HG03575 (cell line): ENCODE measurements around the gene HAUS3.
"Not testable (repeated sequence)": the region's sequence is repeated elsewhere in the genome, so short reads cannot be mapped to it uniquely, and the experiment has no call there.

Source experiments
- ATAC-seq: cut with Tn5 transposase; IDR thresholded peaks from one replicate; pipeline ENCODE4 v1.9.1; 2021; ENCODE audit not compliant: unreplicated experiment, insufficient number of reproducible peaks, low FRiP score; ENCODE audit errors: extremely low read depth

HAUS3 gene

DNA sequence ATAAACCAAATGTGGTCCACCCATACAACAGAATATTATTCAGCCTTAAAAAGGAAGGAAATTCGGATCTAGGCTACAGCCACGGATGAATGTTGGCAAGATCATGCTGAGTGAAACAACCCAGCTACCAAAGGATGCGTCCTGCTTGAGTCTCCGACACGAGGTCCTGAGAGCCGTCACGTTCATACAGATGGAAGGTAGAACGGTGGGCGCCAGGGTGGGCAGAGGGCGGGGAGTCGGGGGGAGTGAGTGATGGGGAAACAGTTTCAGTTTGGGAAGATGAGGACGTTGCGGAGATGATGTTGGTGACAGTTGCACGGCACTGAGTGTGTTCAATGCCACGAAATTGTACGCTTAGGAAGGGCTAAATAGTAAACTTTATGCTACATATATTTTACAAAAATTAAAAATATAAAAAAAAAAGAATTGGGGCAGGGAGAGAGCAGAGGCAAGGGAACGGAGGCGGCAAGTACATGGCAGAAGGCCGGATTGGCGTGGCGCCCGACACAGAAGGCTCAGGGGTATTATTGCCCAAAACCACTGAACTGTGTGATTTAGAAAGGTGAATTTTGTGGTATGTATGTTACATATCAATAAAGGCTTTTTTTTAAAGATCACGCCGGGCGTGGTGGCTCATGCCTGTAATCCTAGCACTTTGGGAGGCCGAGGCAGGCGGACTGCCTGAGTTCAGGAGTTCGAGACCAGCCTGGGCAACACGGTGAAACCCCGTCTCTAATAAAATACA, 34.8 kb upstream of the HAUS3 start:
- ATAC-seq, result no peak

DNA sequence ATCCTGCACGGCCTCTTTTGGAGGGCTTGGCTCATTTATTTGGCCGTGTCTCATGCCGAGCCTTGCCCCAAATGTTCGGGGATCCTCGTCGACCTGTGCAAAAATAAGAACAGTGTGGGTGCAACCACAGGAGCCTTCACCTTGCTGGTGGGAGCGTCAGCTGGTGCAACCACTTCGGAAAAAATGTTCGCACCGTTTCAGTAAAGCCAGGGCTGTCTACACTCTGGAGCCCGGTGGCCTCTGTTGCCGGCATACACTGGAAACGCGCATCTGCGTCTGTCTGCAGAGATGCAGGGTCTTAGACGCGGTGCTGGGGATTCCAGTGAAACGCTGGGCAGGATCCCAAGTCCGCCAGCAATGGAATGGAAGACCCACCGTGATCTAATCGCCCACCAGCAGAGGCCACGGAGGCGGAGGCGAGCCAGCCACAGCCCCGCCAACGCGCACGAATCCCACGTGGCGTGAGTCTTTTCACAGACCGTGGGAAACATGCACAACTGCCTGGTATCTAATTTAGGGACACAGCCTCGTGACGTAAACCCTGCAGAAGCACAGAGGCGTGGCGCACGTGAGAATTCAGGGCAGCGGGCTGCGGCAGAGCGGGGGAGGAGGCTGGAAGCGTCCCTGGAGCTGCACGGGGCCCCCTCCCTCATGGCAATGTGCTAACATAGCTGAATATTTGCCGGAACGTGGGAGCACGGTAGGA, 33.8 kb upstream of the HAUS3 start:
- ATAC-seq, result no peak

DNA sequence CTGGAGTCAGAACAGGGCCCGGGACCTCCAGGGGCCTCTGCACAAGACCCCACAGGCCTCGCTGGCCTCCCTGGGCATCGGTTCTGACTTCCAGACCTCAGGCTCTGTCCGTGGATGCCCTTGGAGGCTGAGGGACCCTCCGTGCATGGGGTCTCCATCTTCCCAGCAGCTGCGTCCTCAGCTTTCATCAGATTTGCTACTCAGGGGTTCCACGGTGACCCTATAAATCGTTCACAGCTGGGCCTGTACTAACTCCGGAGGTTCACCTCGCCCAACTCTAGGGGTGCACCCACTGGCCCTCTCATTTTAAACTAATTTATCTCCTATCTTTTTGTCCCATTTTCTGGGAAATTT, 33.1 kb upstream of the HAUS3 start:
- ATAC-seq, result not testable (repeated sequence)

DNA sequence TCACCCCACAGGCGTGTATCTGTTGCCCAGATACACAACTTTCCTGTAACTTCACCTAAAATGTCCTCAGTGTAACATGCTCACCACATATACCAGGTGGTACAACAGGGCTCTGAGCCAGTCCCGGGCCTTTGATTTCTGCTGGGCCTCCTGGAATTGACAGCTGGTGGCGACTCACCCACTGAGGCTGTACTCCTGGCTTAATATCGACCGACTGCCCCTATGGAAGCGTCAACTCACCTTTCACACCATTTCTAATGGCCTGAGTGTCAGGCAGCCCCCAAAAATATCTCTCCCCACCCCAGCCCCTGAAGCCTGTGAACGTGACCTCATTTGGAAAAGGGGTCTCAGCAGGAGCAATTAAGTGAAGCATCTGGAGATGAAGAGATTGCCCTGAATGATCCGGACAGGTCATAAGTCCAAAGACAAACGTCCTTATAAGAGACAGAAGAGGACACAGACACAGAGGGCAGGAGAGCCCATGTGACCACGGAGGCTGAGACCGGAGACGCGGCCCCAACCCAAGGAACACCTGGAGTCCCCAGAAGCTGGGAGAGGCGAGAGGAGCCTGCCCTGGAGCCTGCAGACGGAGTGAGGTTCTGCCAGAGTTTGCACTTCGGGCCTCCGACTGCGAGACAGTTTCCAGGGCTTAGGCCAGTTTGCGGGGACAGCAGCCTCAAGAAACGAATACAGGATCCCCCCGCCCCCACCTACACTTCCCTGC, 32.6 kb upstream of the HAUS3 start:
- ATAC-seq, result no peak

DNA sequence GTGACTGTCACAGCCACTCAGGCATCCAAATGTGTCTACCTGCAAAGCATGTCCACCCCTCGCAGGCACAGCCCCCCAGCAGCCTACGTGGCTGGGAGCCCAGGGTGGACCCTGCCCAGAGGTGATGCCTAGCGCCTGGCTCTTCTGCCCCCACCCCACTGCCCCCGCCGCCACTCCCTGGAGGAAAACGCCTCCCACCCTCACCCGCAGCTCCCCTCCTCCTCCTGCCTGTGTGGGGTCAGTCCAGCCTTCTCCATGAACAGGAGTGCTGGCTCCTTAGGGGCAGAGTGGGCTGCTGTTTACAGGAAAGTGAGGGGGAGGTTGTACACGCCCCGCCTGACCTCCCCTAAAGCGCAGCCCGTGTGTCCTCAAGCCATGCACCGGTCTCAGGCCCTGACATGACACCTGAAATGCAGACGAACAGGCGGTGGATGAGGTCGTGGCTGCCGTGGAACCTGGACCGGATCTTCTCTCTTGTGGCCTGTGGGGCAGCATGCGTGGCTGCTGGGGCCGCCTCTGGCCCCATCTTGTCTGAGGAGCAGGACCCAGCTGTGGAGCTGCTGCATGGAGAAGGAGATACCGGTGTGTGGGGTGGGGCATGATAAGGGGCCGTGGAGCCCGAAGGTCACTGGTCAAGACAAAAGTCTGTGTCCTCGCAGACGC, 31.9 kb upstream of the HAUS3 start:
- ATAC-seq, result no peak

DNA sequence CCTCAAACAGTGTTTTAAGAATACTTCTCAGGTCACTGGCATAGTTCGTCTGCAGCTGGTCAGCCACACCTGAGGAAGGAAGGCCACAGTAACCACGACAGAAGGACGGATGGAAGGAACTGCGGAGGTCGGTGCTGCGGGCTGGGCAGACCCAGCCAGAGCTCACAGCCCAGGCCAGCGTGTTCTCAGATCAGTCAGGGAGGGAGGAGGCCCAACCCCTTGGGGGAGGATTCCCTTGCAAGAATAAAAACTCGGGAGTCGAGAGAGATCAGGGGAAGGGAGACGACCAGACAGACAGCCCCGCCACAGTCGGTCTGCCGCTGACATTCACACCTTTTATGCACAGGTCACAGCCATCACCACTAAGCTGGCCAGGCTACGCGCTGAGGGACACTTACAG, 31.3 kb upstream of the HAUS3 start:
- ATAC-seq, result no peak

DNA sequence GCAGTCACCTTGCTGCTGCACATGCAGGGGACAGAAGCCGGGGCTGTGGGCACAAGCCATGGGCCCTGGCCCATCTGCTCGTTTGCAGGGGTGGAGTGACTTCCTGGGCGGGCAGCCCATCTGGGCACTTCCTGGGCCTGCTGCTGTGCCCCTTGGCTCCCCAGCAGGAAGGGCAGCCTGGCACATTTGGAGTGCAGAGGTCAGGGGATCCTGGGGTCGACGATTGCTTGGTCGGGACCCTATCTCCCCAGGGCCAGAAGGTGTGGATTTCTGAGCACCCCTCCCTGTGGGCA, 30.9 kb upstream of the HAUS3 start:
- ATAC-seq, result no peak

DNA sequence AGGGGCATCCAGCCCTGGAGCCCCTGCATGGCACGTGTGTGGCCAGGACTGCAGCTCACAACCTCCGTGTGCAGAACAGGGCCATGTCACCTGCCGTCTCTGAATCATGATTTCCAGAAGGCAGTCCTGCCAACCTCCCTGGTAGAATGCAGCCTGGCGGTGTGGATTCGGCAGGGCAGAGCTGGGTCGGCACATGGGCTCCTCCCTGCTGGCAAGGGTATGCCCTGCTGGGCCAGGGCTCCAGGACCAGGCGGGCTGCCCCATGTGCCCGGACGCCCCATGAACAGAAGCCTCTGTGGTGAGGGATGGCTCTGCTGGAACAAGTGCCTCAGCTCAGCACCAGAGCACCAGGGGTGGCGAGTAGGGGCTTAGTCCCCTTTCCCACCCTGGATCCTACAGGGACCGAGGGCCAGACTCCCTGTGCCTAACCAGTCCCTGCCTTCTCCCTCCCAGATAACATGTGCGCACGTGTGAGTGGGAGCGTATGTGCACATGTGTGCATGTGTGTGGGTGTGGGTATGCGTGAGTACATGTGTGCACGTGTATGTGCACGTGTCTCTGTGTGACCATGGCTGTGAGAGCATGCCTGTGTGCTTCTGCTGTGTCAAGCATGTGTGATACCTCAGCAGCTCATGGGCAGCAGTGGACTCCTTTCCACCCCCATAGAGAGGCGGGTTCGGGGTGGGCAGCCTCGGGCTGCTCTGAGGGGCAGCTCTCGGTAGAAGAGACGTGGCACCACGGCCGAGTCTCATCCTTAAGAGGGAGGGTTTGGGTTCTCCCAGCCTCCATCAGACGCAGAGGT, 30.3 kb upstream of the HAUS3 start:
- no peak for ATAC-seq

DNA sequence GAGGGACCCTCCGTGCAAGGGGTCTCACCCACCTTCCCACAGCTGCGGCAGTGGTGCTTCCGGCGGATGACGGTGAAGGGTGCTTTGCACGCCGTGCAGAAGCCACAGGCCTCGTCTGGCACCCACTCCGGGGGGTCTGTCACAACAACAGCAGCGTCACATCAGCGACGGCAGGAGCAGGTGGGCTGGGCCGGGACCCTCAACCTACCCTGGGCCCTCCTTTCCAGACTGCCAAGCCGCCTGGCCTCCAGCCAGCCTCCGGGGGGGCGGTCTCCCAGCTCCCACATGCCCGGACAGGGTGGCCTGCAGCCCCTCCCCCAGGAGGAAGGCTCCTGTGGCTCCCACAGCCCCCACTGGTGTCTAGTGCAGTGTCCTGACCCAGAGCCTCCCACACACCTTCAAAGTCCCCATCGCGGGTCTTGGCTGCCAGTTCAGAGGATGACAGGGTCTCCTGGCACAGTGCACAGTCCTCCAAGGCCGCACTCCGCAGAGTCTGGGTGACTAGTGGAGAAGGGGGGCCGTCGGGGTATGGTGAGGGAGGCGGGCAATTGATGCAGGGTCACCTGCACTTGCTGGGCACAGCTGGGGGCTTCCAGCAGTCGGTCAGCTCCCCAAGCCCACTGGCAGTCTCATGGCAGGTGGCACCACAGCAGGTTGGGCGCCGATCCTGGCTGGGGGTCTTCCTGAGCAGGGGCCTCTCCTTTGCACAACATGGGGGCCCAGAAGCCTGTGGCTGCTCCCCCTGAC, 29.5 kb upstream of the HAUS3 start:
- ATAC-seq, result no peak

DNA sequence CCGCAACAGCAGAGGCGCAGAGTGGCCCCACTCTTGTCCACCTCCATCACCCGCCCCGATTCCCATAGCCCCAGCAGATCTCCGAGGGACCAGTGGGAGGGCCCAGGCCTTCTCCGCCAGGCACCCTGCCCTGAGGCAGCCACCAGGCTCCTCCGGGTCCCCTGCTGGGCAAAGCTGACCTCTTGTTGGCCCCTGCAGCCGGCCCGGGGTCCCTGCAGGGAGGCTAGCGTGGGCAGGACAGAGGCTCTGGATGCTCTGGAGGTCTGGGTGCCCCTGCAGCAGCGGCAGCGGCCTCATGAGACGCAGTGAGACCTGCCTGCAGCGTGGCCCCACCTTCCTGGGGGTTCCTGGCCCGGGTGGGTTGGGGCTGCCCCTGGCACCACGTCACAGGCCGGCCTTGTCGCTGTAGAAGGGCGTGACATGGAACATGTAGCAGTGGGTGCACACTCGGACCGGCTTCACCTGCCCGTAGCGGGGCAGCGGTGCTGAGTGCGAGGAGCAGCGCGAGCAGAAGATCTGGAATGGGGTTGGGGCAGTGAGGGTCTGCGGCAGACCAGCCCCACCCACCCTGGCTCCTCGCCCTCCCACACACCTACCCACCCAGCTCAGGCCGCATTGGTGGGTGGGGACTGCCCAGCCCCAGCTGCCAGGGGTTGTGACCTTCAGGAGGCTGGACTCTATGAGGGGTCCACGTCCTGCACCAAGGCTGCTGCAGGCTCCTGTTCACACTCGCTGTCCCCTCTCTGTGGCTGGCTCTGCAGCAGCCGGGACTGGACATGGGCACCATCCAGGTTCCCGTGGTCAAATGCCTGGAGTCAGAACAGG, 28.6 kb upstream of the HAUS3 start:
- no peak for ATAC-seq

DNA sequence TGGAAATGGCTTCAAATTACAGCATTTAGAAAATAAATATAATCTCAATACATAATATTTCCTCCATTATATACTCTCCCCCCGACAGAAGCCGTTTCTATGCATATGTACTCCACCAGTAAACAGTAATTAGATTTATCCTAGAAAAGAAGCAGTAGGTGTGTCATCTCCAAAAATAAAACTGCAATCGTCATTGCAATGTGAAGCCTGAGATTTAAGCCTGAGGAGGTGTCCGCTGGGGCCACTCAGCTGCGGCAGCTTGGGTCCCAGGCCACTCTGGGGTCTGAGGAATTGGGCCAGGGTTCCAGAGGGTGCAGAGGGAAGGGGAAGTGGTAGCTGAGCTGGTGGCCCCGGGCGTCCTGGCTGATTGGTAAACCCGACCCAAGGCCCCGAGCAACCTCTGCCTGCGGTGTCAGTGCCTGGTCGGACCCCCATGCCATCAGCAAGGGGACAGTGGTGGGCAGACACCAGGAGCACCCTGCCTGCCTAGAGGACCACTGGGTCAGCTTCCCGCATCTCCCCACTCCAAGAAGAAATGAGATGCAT, 27.8 kb upstream of the HAUS3 start:
- no peak for ATAC-seq

DNA sequence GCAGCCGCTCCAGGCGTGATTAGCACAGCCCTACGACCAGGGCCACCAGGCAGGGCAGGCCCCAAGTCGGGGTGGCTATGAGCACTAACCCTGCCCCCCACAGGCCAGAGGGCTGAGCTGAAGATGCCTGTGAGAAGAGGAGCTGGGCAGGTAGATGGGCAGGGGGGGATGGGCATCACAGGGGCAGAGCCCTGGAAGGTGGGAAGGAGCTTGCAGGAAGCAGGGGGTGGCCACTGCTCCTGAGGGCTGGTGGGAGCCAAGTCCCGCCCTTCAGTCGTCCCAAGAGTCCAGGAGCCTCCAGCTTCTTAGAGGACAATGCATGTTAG, 27.2 kb upstream of the HAUS3 start:
- ATAC-seq, result no peak

DNA sequence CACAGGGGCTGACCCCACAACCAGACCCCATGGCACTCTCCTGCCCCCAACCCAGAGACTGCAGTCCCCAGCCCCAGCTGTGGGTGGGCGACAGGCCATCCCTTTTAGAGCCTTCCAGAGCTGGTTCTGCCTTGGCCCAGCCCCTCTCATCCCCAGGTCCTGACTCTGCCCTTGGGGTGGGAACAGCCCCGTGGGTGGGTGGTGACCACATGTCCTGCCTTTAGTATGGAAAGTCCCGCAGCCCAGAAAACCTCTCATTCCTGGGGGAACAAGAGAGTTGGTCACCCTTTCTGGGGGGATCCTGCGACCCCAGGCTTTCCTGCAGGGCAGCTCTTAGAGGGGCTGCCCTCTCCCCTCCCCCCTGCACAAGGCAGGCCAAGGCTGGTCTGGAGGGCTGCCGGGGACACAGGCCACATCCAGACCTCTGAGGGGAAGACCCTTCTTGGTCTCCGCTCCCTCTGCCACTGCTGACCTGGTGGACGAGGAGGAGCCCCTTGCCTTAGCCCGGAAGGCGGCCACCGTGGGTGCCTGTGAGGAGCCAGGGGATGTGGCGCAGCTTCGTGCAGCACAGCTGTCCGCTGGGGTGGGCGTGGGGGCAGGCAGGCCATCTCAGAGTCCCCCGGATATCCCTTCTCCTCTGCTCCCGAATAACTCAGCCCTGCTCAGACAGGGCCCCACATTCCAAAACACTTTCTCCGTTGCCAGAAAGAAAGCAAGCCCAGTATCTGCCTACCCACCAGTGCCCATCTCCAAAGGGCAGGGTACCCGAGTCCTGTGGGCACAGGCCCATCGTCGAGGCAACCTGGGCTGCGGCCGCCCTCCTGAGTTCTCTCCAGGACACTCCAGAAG, 26.7 kb upstream of the HAUS3 start:
- ATAC-seq, result no peak

DNA sequence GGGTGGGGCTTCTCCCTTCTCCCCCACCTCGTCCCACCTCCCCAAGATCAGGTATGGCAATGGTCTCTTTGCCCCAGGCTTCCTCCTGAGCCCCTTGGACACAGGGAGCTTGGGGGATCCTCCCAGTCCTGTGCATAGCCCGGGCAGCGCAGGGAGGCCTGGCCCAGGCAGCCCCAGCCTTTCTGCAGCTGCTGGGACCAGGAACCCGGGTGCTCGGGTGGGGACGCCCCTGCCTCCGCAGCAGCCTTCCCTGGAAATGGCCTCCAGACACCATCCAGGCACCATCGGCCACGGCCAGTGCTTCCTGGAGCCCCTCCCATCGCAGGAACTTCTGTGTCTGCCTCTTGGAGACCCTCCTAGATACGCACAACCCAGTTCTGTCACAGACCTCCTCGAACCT, 25.9 kb upstream of the HAUS3 start:
- ATAC-seq, result no peak

DNA sequence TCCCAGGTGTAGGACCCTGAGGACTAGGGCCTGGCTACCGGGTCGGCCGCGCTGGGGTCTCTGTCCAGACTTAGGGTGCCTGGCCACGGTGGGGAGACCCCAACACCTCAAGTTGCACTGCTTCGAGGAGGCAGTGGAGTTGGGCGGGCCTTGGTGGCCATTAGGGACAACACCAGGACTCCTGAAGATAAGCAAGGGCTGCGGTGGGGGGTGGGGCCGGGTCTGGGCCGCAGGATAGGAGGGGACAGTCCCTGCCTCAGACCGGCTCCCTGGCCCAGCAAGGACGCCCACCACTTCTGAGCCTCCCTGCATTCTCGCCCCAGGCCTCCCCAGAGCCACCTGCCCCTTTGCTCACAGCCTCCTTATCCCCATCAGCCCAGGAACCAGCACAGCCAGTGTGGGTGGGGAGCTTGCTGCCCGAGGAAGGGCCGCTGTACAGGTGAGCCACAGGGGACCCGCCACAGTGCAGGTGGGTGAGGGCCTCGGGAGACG, 25.4 kb upstream of the HAUS3 start:
- no peak for ATAC-seq

DNA sequence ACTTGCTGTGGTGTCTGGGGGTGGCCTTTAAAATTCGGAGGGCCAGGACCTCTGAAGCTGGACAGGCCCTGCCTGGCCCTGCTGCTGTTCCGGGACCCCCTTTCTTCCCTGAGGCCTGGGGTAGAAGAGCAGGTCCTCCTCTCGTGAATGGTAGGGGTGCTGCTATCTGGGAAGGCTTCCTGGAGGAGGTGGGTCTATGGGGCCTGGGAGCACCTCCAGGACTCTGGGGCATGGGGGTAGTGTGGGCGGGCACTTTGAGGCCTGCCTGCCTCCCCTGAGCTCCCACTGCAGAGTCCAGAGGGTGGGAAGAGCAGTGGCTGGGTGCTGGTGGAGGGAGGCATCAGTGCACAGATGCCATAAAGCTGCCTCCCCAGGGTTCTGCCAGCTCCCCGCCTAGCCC, 24.9 kb upstream of the HAUS3 start:
- ATAC-seq, result no peak

DNA sequence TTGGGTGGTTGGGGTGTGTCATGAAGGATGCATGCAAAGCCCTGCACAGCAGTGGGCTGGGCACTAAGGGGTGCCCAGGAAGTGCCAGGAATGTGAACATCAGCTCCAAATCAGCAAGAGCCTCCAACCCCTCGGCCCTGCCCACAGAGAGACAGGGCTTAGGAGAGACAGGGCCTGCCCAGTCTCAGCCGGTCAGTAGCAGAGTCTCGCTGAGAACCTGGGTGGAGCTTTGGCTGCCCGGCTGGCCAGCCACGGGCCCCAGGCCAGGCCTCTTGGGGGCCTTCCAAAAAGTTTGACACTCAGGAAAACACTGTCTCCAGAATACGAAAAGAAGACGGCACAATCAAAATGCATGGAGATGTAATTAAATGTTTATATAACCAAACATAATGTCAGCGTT, 24.3 kb upstream of the HAUS3 start:
- ATAC-seq, result no peak
